IPS-11a (cell line): ENCODE measurements around the gene IFT80.
"Not testable (repeated sequence)": the region's sequence is repeated elsewhere in the genome, so short reads cannot be mapped to it uniquely, and the experiment has no call there.

Experiments
- H3K4me3 ChIP-seq: one replicate; pipeline ENCODE4 v1.5.1; 2013; ENCODE audit warnings: low read depth, low read length, control low read depth

IFT80 gene

DNA sequence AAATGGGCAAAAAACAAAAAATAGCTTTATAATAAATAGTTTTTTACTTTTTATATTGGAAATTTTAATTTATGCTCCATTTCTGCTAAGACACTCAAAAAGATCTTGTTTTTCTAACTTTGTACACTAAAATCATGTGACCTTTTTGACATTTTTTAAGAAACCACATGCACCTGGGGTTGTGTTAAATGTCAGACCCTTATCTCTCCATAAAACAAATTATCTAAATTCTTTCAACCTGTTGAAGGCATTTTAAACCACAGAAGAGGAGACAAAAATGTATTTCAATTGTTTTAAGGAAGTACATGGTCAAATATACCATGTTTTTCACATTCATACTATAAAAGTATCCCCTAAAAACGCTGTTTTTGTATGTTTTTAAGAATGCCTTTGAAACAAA lies 29.2 kb downstream of the IFT80 start:
- H3K4me3 ChIP-seq: no peak overlapping the region

DNA sequence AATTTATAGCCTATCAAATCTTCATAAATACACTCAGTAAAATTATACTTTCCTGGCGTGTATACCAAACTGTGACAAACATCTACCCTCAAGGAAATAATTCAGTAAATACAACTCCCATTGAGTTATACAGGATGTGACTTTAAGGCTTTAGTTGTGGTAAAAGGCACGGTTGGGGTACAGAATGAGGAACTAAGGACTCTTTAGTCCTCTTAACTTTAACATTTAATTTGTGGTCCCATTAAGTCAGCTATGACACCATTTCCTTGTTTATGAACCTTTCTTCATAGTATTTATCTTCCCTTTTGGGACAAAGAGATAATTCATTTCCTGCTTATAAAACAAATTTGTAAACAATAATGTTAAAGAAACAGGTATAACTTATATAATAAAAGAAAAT lies 30.2 kb downstream of the IFT80 start:
- H3K4me3 ChIP-seq: no peak overlapping the region

DNA sequence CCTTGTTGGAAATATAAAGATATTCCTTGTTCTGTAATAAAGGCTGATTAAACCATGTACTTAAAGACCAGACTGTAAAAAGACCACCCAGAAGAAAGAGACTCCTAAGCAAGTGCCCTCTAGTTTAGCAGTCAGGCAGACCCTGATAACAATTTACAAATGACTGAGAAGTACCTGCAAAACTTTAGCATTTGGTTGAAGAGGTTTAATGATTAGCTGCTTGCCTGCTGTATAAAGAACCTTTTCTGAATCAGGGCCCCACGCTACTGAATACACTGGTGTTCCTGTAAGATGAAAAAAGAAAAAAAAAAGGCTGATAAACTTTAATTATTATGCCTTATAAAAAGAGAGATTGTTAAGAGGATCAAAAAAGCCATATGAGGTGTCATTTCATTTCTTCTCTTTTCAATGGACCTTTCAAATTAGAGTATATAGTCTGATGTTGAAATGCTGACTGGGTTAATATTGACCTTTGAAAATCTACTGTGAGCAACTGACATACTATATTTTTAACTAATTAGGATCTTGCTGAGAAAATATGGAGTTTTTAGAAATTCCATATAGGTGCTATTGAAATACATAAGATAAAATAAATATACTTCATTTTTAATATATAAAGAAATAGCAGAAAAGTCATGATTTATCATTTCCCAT lies 33.0 kb downstream of the IFT80 start:
- H3K4me3 ChIP-seq: no peak overlapping the region

DNA sequence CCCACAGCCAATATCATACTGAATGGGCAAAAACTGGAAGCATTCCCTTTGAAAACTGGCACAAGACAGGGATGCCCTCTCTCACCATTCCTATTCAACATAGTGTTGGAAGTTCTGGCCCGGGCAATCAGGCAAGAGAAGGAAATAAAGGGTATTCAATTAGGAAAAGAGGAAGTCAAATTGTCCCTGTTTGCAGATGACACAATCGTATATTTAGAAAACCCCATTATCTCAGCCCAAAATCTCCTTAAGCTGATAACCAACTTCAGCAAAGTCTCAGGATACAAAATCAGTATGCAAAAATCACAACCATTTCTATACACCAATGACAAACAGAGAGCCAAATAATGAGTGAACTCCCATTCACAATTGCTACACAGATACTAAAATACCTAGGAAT lies 36.1 kb downstream of the IFT80 start:
- not testable (repeated sequence) for H3K4me3 ChIP-seq

DNA sequence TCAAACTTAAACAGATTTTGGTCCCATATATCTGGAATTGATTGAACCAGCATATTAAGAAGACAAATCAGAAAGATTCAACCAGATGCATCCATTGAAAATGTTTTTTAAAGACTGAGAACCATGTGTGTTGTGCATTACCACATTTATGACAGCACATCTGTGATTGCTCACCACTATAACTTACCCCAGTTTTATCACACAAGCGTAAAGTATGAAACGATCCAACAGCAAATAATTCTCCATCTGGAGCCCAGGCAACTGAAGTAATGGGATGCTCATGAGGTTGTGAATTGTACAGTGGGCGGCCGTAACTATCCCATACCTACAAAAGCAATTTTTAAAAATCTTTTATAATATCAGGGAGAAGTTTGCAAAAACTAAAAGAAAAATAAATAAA lies 43.2 kb downstream of the IFT80 start:
- H3K4me3 ChIP-seq: no peak overlapping the region

DNA sequence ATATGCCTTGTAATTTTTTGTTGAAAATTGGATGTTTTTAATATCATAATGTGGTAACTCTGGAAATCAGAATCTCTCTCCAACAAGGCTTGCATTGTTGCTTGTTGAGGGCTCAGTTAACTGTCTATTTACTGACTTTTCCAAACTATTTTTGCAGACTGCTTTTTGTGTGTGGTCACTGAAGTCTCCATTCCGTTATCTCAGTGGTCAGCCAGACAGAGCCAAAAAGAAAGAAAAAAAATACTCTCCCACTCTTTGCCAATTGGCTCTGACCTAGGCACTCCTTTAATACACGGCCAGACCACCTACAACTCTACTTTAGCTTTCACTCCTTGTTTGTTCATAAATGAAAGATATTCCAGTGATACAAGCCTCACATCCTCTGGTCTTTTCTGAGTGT lies 52.5 kb downstream of the IFT80 start:
- H3K4me3 ChIP-seq: no peak overlapping the region

DNA sequence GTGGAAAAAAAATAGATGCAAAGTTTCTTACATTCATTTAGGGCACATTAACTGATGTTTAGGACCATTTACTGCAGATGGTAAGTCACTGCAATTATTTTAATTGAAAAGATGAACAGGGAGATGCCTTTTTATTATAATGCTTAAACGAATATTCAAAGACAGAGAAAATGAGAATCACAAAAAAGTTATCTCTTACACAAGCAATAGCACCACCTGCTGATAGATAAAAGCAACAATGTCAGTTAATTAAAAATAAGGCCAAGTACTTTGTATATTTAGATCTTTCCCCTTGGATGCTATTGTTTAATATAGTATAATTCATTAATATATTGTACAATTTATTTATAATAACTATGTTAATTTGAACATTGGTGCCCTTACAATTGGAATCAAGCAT lies 55.9 kb downstream of the IFT80 start:
- no peak overlapping the region for H3K4me3 ChIP-seq

DNA sequence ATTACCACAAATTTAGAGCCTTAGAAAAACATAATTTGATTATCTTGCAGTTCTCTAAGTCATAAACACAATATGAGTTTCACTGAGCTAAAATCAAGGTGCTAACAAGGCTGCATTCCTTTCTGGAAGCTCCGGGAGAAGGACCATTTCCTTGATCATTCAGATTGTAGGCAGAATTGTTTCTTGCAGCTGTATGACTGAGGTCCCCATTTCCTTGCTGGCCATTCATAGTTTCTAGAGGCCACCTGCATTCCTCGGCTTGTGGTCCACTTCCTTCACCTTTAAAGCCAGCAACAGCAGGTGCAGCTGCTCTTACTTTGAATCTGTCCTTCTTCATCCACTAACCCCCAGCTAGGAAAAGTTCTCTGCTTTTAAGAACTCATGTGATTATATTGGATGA lies 58.7 kb downstream of the IFT80 start:
- no peak overlapping the region for H3K4me3 ChIP-seq

DNA sequence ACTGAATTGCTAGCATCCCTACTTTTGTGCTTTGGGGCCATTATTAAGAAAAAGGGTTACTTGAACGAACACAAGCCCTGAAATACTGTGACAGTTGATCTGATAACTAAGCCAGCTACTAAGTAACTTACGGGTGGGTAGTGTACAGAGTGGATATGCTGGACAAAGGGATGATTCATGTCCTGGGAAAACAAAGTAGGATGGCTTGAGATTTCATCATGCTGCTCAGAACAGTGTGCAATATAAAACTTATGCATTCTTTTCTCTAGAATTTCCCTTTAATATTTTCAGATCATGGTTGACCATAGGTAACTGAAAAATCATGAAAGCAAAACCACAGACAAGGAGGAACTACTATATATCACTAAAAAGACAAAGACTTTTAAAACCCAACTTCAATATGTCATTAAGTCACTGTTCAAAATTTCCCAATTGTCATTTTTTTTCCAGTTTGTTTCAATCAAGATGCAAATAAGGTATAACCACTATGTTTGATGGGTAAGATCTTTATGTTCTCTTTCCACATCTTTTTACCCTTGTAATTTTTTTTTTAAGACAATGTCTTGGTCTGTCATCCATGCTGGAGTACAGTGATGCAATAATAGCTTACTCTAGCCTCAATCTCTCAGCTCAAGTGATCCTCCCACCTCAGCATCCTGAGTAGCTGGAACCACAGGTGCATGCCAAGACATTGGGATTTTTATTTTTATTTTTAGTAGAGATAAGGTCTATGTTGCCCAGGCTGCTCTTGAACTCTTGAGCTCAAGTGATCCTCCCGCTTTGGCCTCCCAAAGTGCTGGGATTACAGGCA lies 67.7 kb downstream of the IFT80 start:
- no peak overlapping the region for H3K4me3 ChIP-seq

DNA sequence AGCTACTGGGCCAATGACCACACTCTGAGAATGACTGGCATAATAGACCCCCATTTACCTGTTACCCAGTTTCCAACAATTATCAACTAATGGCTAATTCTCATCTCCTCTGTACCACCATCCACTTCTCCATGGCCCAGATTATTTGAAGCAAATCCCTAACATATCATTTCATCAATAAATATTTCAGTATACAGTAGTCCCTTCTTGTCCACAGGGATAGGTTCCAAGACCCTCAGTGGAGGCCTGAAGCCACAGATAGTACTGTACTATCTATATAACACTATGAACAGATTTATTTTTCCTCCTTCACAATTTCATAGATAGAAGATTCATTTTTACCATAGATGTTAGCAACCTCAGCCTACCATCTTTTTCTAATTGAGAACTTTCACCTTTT lies 68.3 kb downstream of the IFT80 start:
- no peak overlapping the region for H3K4me3 ChIP-seq

DNA sequence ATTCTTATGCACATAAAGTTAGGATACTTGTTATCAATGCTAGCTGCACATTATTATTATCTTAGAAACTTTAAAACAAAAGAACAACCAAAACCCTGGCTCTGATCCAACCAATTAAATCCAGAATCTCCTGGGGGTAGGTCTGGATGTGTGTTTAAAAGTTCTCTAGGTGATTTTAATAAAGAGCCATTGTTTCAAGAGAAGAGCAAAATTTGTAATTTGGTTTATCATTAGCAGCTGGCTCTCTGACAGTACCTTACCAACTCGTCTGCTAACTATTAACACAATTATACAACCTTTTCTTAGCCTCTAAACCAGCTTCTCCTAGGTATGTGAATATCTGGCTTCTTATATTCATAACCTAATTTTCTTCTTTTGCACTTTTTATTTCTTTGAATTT lies 68.9 kb downstream of the IFT80 start:
- no peak overlapping the region for H3K4me3 ChIP-seq

DNA sequence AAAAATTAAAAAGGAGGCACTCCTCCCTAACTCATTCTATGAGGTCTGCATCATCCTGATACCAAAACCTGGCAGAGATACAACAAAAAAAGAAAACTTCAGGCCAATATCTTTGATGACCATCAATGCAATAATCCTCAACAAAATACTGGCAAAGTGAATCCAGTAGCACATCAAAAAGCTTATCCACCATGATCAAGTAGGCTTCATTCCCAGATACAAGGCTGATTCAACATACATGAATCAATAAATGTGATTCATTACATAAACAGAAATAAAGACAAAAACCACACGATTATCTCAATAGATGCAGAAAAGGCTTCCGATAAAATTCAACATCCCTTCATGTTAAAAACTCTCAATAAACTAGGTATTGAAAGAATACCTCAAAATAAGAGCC lies 72.7 kb downstream of the IFT80 start:
- H3K4me3 ChIP-seq: not testable (repeated sequence)

DNA sequence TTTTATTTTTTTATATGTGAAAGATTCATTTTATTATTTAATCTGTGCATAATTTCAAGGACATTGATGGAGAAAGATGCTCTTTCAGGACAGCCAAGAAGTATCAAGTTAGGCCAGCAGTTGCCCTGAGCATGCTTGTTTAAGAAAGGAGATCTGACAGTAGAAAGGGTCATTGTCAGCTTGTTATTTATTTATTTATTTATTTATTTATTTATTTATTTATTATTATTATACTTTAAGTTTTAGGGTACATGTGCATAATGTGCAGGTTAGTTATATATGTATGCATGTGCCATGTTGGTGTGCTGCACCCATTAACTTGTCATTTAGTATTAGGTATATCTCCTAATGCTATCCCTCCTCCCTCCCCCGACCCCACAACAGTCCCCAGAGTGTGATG lies 77.2 kb downstream of the IFT80 start:
- not testable (repeated sequence) for H3K4me3 ChIP-seq

DNA sequence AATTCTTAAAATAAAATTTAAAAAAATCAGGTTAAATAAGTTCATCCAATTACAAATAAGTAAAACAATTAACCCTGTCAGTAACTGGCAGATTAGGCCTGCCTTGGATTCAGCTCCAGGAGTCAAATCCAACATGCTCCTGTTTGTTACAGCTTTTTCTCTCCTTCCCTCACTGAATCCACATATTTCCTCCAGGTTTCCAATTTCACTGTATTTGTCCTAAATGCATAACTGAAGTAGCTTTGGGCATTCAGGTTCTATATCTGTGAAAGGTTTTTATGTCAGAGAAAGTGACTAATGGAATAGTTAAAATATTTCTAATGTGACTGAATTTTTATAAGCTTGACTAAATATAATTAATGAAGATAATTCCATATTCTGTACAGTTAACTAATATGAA lies 79.7 kb downstream of the IFT80 start:
- no peak overlapping the region for H3K4me3 ChIP-seq

DNA sequence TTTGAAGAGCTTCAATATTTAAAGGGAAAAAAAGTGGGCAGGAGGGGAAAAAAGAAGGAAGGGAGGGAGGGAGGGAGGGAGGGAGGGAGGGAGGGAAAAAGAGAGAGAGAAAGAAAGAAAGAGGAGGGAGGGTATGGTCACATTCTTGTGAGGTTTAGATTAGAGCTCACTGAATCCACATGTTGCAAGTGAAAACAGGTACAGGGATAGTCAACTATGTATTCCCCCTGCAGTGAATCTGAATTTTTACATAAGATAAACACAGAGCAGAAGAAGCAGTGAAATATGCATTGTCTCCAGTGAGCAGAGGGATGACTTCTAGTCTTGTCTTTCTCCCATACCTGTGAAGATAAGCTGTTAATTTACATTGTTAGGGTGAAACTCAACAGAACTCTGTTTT lies 84.0 kb downstream of the IFT80 start:
- H3K4me3 ChIP-seq: no peak overlapping the region

DNA sequence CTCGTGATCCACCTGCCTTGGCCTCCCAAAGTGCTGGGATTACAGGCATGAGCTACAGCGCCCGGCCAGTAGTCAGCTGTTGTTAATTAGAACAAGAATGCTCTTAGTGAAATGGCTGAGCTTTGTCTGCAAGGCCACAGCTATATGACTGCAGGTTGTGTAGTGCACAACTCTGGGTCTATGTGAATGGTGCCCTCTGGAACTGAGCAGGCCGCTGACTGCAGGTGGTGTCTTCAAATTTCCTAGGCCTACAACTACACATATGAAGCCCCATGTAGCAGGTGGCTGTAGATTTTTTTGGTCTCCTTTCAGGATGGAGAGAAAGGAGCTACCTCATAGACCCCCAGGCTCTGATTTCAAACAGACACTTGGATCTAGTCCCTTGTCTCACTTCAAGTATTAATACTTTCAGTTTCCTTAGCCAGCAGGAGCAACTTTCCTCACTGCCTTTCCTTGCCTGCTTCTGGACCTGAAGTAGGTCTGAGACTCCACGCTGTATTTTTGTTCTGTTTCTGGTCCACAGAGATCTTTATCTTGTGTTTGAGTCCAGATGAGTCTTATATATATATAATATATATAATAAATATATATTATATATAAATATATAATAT lies 86.9 kb downstream of the IFT80 start:
- no peak overlapping the region for H3K4me3 ChIP-seq

DNA sequence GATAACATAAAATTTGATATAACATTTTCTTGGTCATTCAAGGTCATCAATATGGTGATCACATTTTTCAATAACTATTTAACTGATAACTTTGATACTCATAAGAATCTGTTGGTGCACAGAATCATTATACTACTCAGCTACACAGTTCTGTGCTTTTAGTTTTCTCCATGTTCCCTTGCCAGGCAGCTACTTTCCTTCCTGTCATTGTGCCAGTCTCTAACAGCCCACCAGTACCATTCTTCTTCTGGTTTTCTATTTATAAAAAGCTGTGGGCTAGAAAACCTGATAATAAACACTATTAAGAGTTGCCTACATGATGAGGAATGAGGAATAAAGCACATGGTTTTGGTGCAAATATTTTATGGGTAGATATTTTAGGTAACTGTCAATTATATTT lies 96.2 kb downstream of the IFT80 start:
- no peak overlapping the region for H3K4me3 ChIP-seq

DNA sequence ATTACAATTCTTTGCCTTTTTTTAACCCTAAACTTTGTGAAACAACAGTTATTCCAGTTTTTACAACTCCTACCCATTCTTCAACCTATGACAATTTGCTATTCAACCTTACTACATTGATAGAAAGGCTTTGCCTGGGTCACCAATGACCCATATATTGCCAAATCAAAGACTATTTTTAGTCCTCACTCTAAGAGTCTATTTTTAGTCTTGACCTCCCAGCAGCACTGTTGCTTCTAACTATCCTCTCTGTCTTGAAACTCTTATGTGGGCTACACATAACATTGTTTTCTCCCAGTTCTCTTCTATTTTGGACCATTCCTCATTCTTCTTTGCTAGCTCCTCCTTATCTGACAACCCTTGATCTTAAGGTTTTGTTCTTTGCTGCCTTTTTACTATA lies 102.4 kb downstream of the IFT80 start:
- H3K4me3 ChIP-seq: no peak overlapping the region

DNA sequence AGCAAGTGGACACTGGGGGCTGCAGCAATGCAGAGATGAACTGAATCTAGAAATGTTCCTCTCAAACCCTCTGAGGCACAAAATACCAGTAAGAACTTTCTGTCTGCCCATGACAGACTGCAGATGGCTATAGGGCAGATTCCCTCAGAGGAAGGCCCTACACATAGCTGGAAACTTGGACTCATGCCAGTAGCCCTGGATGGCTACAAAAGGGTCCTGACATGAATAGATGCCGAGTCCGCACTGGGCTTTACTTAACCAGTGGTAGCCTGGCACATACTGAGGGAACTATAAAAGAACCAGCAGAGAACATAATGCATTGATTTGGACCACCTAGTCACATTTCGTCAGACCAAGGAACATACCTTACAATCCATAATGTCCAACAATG lies 107.1 kb downstream of the IFT80 start:
- H3K4me3 ChIP-seq: no peak overlapping the region

DNA sequence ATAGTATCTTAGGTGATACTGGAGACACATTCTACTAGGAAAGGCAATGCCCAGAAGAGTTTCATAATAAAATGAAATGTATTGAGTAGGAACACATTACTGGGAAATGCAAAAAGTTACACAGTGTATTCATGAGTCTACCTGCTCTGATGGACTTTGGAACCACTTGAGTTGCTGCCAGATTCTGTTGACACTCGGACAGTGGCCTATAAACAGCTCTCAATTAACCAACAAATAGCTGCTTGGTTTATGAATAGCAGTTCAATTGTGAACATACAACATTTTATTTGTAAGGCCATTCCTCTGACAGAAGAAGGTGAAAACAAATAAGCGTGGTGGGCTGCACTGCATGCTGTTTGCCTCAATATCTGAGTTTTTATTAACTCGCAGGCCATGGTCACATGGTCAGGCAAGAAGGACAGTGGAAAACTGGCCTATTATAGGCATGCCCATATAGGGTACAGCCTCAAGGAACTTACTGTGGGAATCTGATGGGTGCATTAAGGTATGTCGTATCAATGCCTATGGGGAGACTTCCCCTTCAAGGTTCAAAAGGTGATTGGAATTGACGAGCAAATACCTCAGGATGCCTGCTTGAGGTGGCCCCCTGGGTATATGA lies 107.6 kb downstream of the IFT80 start:
- no peak overlapping the region for H3K4me3 ChIP-seq

DNA sequence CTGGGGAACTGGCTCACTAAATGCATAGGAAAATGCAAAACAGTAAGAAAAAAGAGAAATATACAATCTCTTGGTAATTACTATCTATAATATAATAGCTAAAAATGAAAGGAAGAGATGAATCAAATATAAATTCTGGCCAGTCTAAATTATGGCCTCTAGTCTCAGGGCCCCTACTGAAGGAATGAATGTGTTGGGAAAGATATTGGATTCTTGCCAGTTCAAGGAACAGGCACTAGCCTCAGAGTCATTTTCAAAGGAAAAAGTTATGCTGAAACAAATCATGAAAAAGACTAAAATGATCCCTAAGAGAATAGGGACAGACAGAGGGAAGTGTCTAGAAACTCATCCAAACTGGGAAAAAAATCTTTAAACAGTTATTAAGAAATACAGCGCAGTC lies 111.4 kb downstream of the IFT80 start:
- no peak overlapping the region for H3K4me3 ChIP-seq

DNA sequence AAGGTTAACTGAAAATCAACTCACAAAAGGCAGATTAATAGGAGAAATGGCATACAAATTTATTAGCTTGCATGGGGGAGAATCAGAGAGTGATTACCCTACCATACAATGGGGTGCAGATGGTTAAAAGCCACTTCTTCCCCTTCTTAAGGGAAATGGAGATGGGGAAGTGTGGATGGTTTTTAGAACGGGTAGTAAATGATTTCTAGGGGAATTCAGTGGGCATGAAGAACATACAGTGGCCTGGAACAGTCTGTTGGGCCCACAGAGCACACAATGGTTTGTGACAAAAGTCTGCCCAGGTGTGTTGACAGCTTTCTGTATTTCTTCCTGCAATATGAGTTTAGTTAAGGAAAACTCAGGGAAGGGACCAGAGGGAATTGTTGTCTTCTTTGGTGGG lies 112.8 kb downstream of the IFT80 start:
- no peak overlapping the region for H3K4me3 ChIP-seq
